HepG2 (cell line): ENCODE results near the gene ETV6. TPM values are rescaled to one million over a fixed set of nuclear protein-coding genes. Genes with fewer than 3 reads are reported as not detected.

Source experiments
- CENPX ChIP-seq: sonication (generic); formaldehyde crosslinking; IDR thresholded peaks from 2 replicates; pipeline ENCODE4 v1.9.0; 2021; ENCODE audit warnings: mild to moderate bottlenecking, missing genetic modification reagents, moderate library complexity
- DR1 ChIP-seq: sonication (generic); formaldehyde crosslinking; IDR thresholded peaks from 2 replicates; pipeline ENCODE4 v1.8.0; 2021; ENCODE audit warnings: mild to moderate bottlenecking, missing genetic modification reagents, inconsistent platforms
- FOXJ3 ChIP-seq: sonication (generic); formaldehyde crosslinking; IDR thresholded peaks from 2 replicates; pipeline ENCODE4 v1.4.0; 2020; ENCODE audit warnings: missing genetic modification reagents, mild to moderate bottlenecking, borderline replicate concordance
- HNRNPLL ChIP-seq: fragments of 200-400 bp; formaldehyde crosslinking; IDR thresholded peaks from 2 replicates; pipeline ENCODE4 v1.6.1; 2017; ENCODE audit warnings: mild to moderate bottlenecking, low read depth, low read length; ENCODE audit not compliant: poor library complexity, severe bottlenecking
- KLF16 ChIP-seq, 2 experiments: sonication (generic) in 1 of 2; formaldehyde crosslinking in 1 of 2; IDR thresholded peaks; 2 replicates each; pipeline versions ENCODE4 v1.6.1 to v1.8.0; 2016 to 2023; ENCODE audit warnings: missing genetic modification reagents in 2 of 2, missing compliant biosample characterization in 1 of 2
- NFYC ChIP-seq: IDR thresholded peaks from 2 replicates; pipeline ENCODE4 v1.6.1; 2016; ENCODE audit warnings: missing genetic modification reagents, missing compliant biosample characterization
- ONECUT2 ChIP-seq: sonication (generic); formaldehyde crosslinking; IDR thresholded peaks from 2 replicates; pipeline ENCODE4 v1.4.0; 2020; ENCODE audit warnings: missing genetic modification reagents
- SOX6 ChIP-seq, 2 experiments: fragments of 450-650 bp in 1 of 2; sonication (generic) in 1 of 2; formaldehyde crosslinking in 1 of 2; IDR thresholded peaks; 2 replicates each; pipeline versions ENCODE4 v1.4.0 to v1.6.1; 2017 to 2020; ENCODE audit warnings: antibody characterized with exemption in 1 of 2, mild to moderate bottlenecking in 1 of 2, missing genetic modification reagents in 1 of 2
- TBX2 ChIP-seq: sonication (generic); formaldehyde crosslinking; IDR thresholded peaks from 2 replicates; pipeline ENCODE4 v1.5.0; 2020; ENCODE audit warnings: missing genetic modification reagents, mild to moderate bottlenecking, borderline replicate concordance
- YEATS2 ChIP-seq: sonication (generic); formaldehyde crosslinking; IDR thresholded peaks from 2 replicates; pipeline ENCODE4 v1.4.0; 2020; ENCODE audit warnings: missing genetic modification reagents, borderline replicate concordance
- ZNF17 ChIP-seq: sonication (generic); formaldehyde crosslinking; IDR thresholded peaks from 2 replicates; pipeline ENCODE4 v1.5.0; 2020; ENCODE audit warnings: mild to moderate bottlenecking, missing genetic modification reagents
- ZNF253 ChIP-seq: sonication (generic); formaldehyde crosslinking; IDR thresholded peaks from 2 replicates; pipeline ENCODE4 v1.8.0; 2022; ENCODE audit warnings: mild to moderate bottlenecking, missing genetic modification reagents, borderline replicate concordance
- ZNF292 ChIP-seq: sonication (generic); formaldehyde crosslinking; IDR thresholded peaks from 2 replicates; pipeline ENCODE4 v1.8.1; 2022; ENCODE audit warnings: mild to moderate bottlenecking, low read depth, missing genetic modification reagents, borderline replicate concordance
- ZNF550 ChIP-seq: sonication (generic); formaldehyde crosslinking; IDR thresholded peaks from 2 replicates; pipeline ENCODE4 v1.4.0; 2020; ENCODE audit warnings: mild to moderate bottlenecking, missing genetic modification reagents, borderline replicate concordance
- ZNF572 ChIP-seq: sonication (generic); formaldehyde crosslinking; IDR thresholded peaks from 2 replicates; pipeline ENCODE4 v1.5.1; 2020; ENCODE audit warnings: mild to moderate bottlenecking, missing genetic modification reagents
- ZNF589 ChIP-seq: sonication (generic); formaldehyde crosslinking; conservative IDR thresholded peaks from 2 replicates; pipeline ENCODE4 v1.8.0; 2022; ENCODE audit warnings: mild to moderate bottlenecking, moderate library complexity, missing genetic modification reagents
- ZNF614 ChIP-seq: IDR thresholded peaks from 2 replicates; pipeline ENCODE4 v1.6.1; 2018; ENCODE audit warnings: missing biosample characterization, missing genetic modification reagents, inconsistent platforms, borderline replicate concordance
- ZNF768 ChIP-seq: sonication (generic); formaldehyde crosslinking; IDR thresholded peaks from 2 replicates; pipeline ENCODE4 v1.4.0; 2020; ENCODE audit warnings: missing genetic modification reagents
- ZSCAN21 ChIP-seq: sonication (generic); formaldehyde crosslinking; IDR thresholded peaks from 2 replicates; pipeline ENCODE4 v1.8.0; 2022; ENCODE audit warnings: mild to moderate bottlenecking, missing genetic modification reagents, moderate library complexity, borderline replicate concordance
- polyA plus RNA-seq, 8 experiments: library from polyadenylated mRNA; depleted of rRNA in 3 of 8; stranded (reverse) in 7 of 8; unstranded in 1 of 8; fragments of >200 nt; fragmentation: Illumina TruSeq in 4 of 8; extraction: Trizol in 4 of 8; gene quantifications; 2 replicates each; pipeline versions ENCODE4 v1.2.1 to v1.2.3, GENCODE V29; 2011 to 2016; ENCODE audit warnings: low read depth in 4 of 8, missing spikeins in 1 of 8, mixed read lengths in 1 of 8; ENCODE audit not compliant: insufficient read depth in 1 of 8
- total RNA-seq, 5 experiments: library from RNA; depleted of rRNA; stranded (reverse); fragments of >200 nt; fragmentation: Illumina TruSeq; extraction: Trizol; gene quantifications; 2 replicates each; pipeline ENCODE4 v1.2.3, GENCODE V29; 2016; ENCODE audit warnings: low read depth in 1 of 5
- TF ChIP-seq, protein P1 (sequence below): sonication (generic); formaldehyde crosslinking; IDR thresholded peaks from 2 replicates; pipeline ENCODE4 v1.4.0; 2020; ENCODE audit warnings: missing genetic modification reagents
- TF ChIP-seq, protein P2 (sequence below): sonication (generic); formaldehyde crosslinking; IDR thresholded peaks from 2 replicates; pipeline ENCODE4 v1.4.0; 2020; ENCODE audit warnings: missing genetic modification reagents
- TF ChIP-seq, protein P3 (sequence below): sonication (generic); formaldehyde crosslinking; IDR thresholded peaks from 2 replicates; pipeline ENCODE4 v1.5.0; 2020; ENCODE audit warnings: missing genetic modification reagents
- TF ChIP-seq, protein P4 (sequence below): sonication (generic); formaldehyde crosslinking; IDR thresholded peaks from 2 replicates; pipeline ENCODE4 v1.4.0; 2020; ENCODE audit warnings: missing genetic modification reagents

The ETV6 gene
- total and polyA plus RNA-seq, 2 of the 13 experiments (the other 11 are each of a cell fraction or from before 2014, with no cell fraction given): 2.2 to 3.0 TPM

DNA sequence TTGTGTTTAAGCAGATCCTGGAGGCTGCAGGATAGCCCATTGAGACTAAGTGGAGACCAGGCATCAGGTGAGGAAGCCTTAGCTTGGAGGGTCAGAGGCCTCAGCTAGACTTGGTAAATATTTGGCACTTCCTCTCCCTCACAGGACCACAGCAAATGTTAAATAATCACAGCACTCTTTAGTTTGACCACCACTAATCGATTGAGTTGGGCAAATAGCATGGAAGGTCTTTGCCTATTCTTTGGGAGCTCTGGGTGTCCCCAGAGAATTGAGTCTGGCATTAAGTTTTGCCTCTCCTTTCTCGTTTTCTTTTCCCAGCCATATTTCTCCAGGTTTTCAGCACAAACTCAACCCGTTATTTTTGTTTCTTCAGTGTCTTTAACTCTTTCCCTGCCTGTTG, 61.4 kb downstream of the ETV6 start (continued):
- TF ChIP-seq, protein P1, sequence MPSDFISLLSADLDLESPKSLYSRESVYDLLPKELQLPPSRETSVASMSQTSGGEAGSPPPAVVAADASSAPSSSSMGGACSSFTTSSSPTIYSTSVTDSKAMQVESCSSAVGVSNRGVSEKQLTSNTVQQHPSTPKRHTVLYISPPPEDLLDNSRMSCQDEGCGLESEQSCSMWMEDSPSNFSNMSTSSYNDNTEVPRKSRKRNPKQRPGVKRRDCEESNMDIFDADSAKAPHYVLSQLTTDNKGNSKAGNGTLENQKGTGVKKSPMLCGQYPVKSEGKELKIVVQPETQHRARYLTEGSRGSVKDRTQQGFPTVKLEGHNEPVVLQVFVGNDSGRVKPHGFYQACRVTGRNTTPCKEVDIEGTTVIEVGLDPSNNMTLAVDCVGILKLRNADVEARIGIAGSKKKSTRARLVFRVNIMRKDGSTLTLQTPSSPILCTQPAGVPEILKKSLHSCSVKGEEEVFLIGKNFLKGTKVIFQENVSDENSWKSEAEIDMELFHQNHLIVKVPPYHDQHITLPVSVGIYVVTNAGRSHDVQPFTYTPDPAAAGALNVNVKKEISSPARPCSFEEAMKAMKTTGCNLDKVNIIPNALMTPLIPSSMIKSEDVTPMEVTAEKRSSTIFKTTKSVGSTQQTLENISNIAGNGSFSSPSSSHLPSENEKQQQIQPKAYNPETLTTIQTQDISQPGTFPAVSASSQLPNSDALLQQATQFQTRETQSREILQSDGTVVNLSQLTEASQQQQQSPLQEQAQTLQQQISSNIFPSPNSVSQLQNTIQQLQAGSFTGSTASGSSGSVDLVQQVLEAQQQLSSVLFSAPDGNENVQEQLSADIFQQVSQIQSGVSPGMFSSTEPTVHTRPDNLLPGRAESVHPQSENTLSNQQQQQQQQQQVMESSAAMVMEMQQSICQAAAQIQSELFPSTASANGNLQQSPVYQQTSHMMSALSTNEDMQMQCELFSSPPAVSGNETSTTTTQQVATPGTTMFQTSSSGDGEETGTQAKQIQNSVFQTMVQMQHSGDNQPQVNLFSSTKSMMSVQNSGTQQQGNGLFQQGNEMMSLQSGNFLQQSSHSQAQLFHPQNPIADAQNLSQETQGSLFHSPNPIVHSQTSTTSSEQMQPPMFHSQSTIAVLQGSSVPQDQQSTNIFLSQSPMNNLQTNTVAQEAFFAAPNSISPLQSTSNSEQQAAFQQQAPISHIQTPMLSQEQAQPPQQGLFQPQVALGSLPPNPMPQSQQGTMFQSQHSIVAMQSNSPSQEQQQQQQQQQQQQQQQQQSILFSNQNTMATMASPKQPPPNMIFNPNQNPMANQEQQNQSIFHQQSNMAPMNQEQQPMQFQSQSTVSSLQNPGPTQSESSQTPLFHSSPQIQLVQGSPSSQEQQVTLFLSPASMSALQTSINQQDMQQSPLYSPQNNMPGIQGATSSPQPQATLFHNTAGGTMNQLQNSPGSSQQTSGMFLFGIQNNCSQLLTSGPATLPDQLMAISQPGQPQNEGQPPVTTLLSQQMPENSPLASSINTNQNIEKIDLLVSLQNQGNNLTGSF (CRISPR knock-in tag): no peak
- TF ChIP-seq, protein P2, sequence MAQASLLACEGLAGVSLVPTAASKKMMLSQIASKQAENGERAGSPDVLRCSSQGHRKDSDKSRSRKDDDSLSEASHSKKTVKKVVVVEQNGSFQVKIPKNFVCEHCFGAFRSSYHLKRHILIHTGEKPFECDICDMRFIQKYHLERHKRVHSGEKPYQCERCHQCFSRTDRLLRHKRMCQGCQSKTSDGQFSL (CRISPR knock-in tag): no peak
- TF ChIP-seq SOX6 (IDR thresholded peaks at IDR 0.05) (no peak), SOX6 (CRISPR knock-in tag; IDR thresholded peaks at IDR 0.05) (peak; percentile 84), TBX2 (CRISPR knock-in tag) (peak; percentile 54; the same call in 1 of the 2 replicates), ZNF17 (CRISPR knock-in tag) (no peak), ZNF589 (no peak), FOXJ3 (CRISPR knock-in tag) (peak; percentile 57; the same call in 1 of the 2 replicates), HNRNPLL (no peak), ZNF292 (CRISPR knock-in tag) (peak; percentile 57; the same call in 1 of the 2 replicates), KLF16 (CRISPR knock-in tag; IDR thresholded peaks at IDR 0.05) (0 out of 4 replicates have a peak, but pooled peaks of 1 of the 2 experiments have one; percentile 55), ZNF572 (no peak), ONECUT2 (peak; percentile 96), CENPX (CRISPR knock-in tag) (no peak), ZNF253 (CRISPR knock-in tag) (no peak), ZSCAN21 (CRISPR knock-in tag) (no peak), ZNF550 (no peak), DR1 (no peak), YEATS2 (CRISPR knock-in tag) (no peak), NFYC (no peak), ZNF614 (CRISPR knock-in tag) (no peak), ZNF768 (no peak)
- TF ChIP-seq, protein P3, sequence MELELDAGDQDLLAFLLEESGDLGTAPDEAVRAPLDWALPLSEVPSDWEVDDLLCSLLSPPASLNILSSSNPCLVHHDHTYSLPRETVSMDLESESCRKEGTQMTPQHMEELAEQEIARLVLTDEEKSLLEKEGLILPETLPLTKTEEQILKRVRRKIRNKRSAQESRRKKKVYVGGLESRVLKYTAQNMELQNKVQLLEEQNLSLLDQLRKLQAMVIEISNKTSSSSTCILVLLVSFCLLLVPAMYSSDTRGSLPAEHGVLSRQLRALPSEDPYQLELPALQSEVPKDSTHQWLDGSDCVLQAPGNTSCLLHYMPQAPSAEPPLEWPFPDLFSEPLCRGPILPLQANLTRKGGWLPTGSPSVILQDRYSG: no peak
- TF ChIP-seq, protein P4, sequence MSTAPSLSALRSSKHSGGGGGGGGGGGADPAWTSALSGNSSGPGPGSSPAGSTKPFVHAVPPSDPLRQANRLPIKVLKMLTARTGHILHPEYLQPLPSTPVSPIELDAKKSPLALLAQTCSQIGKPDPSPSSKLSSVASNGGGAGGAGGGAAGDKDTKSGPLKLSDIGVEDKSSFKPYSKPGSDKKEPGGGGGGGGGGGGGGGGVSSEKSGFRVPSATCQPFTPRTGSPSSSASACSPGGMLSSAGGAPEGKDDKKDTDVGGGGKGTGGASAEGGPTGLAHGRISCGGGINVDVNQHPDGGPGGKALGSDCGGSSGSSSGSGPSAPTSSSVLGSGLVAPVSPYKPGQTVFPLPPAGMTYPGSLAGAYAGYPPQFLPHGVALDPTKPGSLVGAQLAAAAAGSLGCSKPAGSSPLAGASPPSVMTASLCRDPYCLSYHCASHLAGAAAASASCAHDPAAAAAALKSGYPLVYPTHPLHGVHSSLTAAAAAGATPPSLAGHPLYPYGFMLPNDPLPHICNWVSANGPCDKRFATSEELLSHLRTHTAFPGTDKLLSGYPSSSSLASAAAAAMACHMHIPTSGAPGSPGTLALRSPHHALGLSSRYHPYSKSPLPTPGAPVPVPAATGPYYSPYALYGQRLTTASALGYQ: no peak
